GDM1 (cell line): ENCODE results near the gene VPS13D.
"Not testable (repeated sequence)": the region's sequence is repeated elsewhere in the genome, so short reads cannot be mapped to it uniquely, and the experiment has no call there.

Source experiments
- DNase-seq: peaks from one replicate; lab custom pipeline; 2025; lab: John Stamatoyannopoulos, UW

VPS13D gene

DNA sequence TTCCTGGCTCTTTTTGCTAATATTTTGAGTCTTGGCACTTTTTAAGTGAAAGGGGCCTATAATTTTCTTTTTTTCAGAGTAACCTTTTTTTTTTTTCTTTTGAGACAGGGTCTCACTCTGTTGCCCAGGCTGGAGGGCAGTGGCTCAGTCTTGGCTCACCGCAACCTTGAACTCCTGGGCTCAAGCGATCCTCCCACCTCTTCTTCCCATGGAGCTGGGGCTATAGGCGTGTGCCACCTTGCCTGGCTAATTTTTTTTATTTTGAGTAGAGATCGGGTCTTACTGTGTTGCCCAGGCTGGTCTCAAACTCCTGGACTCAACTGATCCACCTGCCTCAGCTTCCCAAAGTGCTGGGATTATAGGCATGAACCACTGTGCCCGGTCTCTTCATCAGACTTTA lies 285.4 kb downstream of the VPS13D start:
- no peak for DNase-seq

- DNase-seq = no peak
Measured at GRCh38 chr1:12516741-12517140, 286.9 kb downstream of the VPS13D start.

DNA sequence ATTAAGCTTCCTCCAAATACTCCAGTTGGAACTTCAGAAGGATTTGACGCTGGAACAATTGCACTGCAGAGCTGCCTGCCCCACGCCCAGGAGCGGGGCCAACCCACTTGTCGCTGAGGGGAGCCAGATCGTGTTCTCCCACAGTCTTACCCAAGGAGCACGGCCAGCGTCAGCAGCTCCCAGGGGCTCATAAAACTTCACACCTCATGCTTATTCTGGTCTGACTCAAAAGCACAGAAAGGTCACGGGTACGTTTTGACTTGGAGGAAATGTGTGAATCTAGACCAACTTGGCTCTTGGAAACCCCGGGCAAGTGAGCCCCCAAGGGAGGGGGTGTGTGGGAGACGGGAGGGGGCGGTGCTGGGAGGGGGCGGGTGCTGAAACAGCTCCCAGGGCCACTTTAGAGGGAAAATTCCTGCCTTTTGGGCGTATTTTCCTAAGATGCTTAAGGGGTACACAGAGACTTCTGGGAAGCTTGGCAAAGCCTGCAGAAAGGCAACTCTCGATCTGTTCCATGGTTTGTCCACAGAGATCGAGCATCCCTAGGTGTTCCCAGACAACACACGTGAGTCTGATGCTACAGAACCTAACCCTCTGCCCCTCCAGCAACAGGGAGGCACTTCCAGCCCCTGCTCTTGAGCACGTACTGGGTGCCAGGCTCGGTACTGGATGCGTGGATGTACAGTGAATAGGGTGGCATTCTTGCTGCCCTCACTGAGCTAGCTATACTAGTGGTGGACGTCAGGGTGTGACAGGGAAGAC lies 289.3 kb downstream of the VPS13D start:
- no peak for DNase-seq

- no peak for DNase-seq
Measured at GRCh38 chr1:12519693-12520364, 290.0 kb downstream of the VPS13D start.

- no peak for DNase-seq
Measured at GRCh38 chr1:12521096-12521495, 291.3 kb downstream of the VPS13D start.

DNA sequence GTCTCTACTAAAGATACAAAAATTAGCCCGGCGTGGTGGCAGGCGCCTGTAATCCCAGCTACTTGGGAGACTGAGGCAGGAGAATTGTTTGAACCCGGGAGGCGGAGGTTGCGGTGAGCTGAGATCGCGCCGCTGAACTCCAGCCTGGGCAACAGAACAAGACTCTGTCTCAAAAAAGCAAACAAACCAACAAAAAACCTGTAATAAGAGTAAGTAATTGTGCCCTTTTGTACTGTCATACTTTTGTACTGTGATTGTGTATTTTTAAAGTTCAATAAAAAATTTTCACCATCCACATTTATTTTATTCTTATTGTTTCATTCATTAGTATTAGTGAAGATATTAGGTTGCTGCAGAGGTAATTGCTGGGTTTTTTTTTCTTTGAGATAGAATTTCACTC lies 292.9 kb downstream of the VPS13D start:
- DNase-seq = not testable (repeated sequence)

DNA sequence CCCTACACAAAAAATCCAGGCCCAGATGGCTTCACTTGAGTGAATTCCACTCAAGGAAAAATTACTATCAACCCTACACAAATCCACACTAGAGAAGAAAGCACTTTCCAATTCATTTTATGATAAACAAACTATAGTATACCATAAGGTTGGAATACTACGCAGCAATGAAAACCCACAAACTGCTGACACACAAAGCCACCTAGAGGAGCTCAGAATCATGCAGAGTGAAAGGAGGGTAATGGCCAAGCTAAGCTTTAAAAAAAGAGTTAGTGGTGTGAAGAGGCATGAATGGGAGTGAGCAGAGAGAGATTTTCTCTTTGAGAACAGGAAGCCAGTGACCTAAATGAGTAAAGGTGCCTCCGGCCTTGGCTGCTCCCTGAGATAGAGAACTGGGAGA lies 294.4 kb downstream of the VPS13D start:
- DNase-seq = no peak

DNA sequence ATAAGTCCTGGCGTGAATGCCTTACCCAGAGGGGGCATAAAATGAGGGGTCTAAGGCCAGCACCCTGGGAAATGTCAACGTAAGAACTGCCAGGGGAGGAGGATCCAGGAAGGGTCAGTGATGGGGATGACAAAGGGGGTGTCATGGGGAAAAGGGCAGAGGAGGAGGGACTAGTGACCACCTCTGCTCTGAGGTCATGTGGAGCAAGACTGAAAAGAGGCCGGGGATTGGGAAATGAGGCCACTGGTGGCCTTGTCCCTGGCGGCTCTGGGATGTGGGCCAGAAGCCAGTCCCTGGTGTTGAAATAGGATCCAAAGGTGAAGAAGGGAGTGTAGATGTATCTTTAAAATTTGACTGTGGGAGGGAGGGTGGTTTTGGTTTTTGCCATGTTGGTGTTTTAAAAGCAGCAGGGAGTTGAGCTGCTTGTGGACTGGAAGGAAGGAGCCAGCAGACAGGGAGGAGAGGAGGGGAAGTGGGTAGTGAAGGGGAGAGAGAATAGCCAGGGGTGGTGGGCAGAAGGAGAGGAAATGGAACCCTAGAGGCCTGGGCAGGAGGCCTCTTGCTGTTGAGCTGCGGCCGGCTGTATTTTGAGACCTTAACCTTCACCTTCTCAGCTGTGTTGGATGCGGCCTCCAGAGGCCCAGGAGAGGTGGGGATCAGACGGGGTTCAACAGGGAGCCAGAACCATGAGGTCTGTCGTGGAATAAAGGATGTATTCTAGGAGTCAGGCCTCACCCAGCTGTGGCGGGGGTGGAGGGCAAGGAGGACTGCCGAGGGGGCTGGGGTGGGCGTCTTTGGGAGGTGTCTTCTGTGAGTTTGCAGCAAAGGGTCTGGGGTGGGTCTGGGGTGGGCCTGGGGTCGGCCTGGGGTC lies 295.7 kb downstream of the VPS13D start:
- no peak for DNase-seq

DNA sequence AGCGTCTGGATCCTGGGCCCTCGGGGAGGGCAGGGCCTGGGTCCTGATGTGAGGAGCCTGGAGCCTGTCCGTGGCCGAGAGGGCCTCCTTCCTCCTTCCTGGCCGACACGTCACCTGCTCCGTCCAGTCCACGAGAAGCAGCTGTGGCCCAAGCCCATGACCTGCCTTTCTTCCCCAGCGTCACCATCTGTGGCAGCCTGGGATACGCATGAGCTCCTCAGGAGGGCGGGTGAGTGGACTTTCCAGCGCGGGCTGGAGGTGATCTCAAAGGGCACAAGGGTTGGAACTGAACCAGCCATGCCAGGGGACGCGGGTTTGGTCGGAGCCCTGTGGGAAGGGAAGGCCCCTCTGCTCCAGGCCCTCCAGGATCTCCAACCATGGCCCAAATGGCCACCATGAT lies 297.7 kb downstream of the VPS13D start:
- no peak for DNase-seq

DNA sequence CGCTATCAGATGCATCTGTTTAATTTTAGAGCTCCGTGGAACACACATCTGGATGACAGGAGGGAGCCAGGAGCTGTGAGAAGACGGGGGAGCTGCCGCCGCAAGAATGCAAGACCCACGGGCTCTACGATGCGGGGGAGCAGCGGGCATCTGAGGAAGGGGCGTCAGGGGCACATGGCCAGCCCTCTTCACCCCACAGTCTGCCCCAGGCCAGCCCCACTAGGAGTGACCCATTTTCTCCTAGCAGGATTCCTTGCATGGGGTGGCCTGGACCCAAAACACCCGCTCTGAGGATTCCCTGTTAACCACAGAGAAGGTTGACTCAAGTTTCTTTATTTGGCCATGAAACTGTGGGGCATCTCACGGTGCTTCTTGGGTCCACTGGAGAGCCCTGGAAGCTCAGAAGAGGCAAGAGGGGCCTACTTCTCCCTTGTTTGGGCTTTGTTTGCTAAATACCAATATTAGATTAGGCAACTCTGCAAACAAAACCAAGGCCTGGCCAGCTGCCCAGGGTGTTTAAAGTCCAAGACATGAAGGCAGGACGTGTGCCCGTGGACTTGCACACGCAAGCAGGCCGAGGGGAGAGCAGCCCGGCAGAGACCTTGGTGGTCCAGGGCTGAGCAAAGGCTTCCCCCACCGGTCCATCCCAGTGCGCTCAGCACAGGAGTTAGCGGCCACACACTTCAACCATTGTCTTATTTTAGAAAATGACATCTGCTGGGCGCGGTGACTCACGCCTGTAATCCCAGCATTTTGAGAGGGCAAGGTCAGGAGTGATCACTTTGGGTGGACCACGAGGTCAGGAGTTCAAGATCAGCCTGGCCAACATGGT lies 298.4 kb downstream of the VPS13D start:
- DNase-seq = no peak

GRCh38 chr1:12529640-12530174 lies 299.9 kb downstream of the VPS13D start:
- DNase-seq = no peak

GRCh38 chr1:12530462-12531178 lies 300.8 kb downstream of the VPS13D start:
- DNase-seq = no peak

GRCh38 chr1:12531179-12531499 lies 301.3 kb downstream of the VPS13D start:
- DNase-seq = no peak

DNA sequence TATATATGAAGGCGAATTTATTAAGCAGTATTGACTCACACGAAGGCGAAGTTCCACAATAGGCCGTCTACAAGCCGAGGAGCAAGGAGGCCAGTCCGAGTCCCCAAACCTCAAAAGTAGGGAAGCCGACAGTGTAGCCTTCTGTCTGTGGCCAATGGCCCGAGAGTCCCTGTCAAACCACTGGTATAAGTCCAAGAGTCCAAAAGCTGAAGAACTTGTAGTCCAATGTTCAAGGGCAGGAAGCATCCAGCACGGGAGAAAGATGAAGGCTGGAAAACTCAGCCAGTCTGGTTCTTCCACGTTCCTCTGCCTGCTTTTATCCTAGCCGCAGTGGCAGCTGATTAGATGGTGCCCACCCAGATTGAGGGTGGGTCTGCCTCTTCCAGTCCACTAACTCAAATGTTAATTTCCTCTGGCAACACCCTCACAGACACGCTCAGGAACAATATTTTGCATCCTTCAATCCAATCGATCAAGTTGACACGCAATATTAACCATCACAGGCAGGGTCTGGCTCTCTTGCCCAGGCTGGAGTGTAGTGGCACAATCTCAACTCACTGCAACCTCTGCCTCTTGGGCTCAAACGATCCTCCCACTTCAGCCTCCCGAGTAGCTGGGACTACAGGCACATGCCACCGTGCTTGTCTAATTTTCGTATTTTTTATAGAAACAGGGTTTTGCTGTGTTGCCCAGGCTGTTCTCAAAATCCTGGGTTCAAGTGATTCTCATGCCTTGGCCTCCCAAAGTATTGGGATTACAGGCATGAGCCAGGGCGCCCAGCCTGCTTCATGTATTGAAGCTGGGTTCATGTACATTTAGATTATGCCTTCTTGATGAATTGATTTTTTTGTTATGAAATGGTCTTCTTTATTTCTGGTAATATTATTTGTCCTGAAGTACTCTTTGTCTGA lies 302.8 kb downstream of the VPS13D start:
- no peak for DNase-seq

GRCh38 chr1:12536023-12536639 lies 306.3 kb downstream of the VPS13D start:
- DNase-seq = no peak

GRCh38 chr1:12537294-12537693 lies 307.5 kb downstream of the VPS13D start:
- no peak for DNase-seq

GRCh38 chr1:12537906-12538461 lies 308.2 kb downstream of the VPS13D start:
- DNase-seq = no peak

- DNase-seq = not testable (repeated sequence)
Measured at GRCh38 chr1:12538536-12538935, 308.7 kb downstream of the VPS13D start.

GRCh38 chr1:12539320-12539704 lies 309.5 kb downstream of the VPS13D start:
- DNase-seq = no peak
